ENCODE results near the gene CD40. TPM values are rescaled to one million over a fixed set of nuclear protein-coding genes. Genes with fewer than 3 reads are reported as not detected.
A peak's percentile ranks its signal among the peaks of the same experiment; 100 is the strongest.
"Not testable (repeated sequence)": the region's sequence is repeated elsewhere in the genome, so short reads cannot be mapped to it uniquely, and the experiment has no call there.

The CD40 gene
- total and polyA plus RNA-seq, 2 donors (not counting 1 experiment from before 2014, with no cell fraction given), result 1.5 to 2.3 TPM

DNA sequence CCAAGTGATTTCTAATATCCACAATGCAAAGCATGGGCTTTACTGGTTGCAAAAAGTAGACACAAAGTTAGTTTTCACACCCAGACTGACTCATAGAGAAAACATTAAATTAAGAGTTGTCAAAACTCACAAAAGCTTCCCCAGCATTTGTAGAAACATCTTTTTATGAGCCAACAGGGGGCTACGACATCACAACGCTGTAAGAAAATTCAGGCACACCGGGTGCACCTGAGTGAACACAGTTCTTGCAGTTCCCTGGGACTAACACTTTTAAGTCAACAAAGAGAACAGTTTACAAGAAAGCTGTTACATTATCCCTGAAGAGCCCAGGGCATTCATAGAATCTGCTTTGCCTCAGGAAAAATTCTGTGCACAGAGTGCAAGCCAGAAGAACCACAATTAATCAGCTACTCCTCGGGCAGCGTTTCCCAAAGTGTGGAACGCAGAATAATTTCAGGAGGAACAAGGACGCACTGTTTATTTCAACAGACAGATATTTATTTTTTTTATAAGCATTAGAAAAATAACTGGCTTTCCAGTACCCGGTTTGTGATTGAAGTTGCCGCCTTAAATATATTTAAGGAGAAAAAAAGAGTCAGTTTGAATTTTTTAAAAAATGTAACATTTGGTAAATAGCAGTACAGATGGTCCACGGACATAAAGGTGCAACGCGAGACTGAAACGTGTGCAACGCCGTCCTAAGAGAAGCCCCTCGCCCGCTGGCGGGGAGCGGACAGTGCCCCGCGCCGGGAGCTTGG is 29.5 kb upstream of the CD40 start:
- peak; percentile 12 to 33 for DNase-seq (ENCODE audit: low read depth in 2 of 2)
- peak overlapping the region; percentile 85 for H3K4me2 ChIP-seq (ENCODE audit: extremely low read depth, insufficient read depth, low read length)
- H3K27me3 ChIP-seq (ENCODE audit: control insufficient read depth, insufficient read depth, low read length), result no peaks in the 10 kb centered on the region
- peaks cover 3% of the 10 kb centered on the region for H3K4me1 ChIP-seq (ENCODE audit: control insufficient read depth, extremely low read depth, insufficient read depth, low read length)
- peak overlapping the region; percentile 96 for H3K27ac ChIP-seq (ENCODE audit: insufficient read depth, low read length)
- peak overlapping the region; percentile 71 to 89 (median 80) for H3K4me3 ChIP-seq (replicated peaks in 1 of 4; ENCODE audit: control extremely low read depth in 1 of 4, insufficient read depth in 1 of 4, low read depth in 3 of 4, low read length in 4 of 4)
- TF ChIP-seq, protein P1, sequence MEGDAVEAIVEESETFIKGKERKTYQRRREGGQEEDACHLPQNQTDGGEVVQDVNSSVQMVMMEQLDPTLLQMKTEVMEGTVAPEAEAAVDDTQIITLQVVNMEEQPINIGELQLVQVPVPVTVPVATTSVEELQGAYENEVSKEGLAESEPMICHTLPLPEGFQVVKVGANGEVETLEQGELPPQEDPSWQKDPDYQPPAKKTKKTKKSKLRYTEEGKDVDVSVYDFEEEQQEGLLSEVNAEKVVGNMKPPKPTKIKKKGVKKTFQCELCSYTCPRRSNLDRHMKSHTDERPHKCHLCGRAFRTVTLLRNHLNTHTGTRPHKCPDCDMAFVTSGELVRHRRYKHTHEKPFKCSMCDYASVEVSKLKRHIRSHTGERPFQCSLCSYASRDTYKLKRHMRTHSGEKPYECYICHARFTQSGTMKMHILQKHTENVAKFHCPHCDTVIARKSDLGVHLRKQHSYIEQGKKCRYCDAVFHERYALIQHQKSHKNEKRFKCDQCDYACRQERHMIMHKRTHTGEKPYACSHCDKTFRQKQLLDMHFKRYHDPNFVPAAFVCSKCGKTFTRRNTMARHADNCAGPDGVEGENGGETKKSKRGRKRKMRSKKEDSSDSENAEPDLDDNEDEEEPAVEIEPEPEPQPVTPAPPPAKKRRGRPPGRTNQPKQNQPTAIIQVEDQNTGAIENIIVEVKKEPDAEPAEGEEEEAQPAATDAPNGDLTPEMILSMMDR (conservative IDR thresholded peaks at IDR 0.05 in 1 of 2, IDR thresholded peaks at IDR 0.05 in 1 of 2; ENCODE audit: low read depth in 1 of 2, low read length in 2 of 2), result no peak
- TF ChIP-seq EZH2 (IDR thresholded peaks at IDR 0.05; ENCODE audit: low read length, missing control alignments), result no peak
- no peak overlapping the region for H2AFZ ChIP-seq (ENCODE audit: low read length)
- no peaks in the 10 kb centered on the region for H3K36me3 ChIP-seq (ENCODE audit: control insufficient read depth, insufficient read depth, low read length)
- peaks cover 6% of the 10 kb centered on the region for H4K20me1 ChIP-seq (ENCODE audit: control insufficient read depth, extremely low read depth, insufficient read depth, low read length)
- peak overlapping the region; percentile 99 for H3K9ac ChIP-seq (ENCODE audit: insufficient read depth, low read length)
- H3K9me3 ChIP-seq (ENCODE audit: control insufficient read depth, insufficient read depth, low read depth, low read length), result no peaks in the 10 kb centered on the region
- H3K79me2 ChIP-seq (ENCODE audit: control insufficient read depth, insufficient read depth, low read length), result peaks cover 57% of the 10 kb centered on the region

DNA sequence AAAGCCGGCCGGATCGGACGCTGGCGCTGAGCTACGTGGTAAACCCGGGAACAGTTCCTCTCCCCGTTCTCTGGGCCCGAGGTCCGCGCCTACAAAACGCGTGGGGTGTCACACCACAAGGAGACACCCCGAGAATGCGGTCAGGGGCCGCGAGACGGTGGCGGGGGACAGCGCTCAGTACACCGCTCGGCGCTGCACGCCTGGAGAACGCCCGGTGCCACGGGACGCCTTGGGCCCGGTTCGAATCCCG is 29.0 kb upstream of the CD40 start:
- H3K27ac ChIP-seq (ENCODE audit: insufficient read depth, low read length), result peak overlapping the region; percentile 96
- H3K4me2 ChIP-seq (ENCODE audit: extremely low read depth, insufficient read depth, low read length), result peak overlapping the region; percentile 85
- H3K27me3 ChIP-seq (ENCODE audit: control insufficient read depth, insufficient read depth, low read length), result no peaks in the 10 kb centered on the region
- peak overlapping the region; percentile 62 for H2AFZ ChIP-seq (ENCODE audit: low read length)
- peak overlapping the region; percentile 99 for H3K9ac ChIP-seq (ENCODE audit: insufficient read depth, low read length)
- H3K36me3 ChIP-seq (ENCODE audit: control insufficient read depth, insufficient read depth, low read length), result no peaks in the 10 kb centered on the region
- peaks cover 4% of the 10 kb centered on the region for H4K20me1 ChIP-seq (ENCODE audit: control insufficient read depth, extremely low read depth, insufficient read depth, low read length)
- no peaks in the 10 kb centered on the region for H3K9me3 ChIP-seq (ENCODE audit: control insufficient read depth, insufficient read depth, low read depth, low read length)
- H3K79me2 ChIP-seq (ENCODE audit: control insufficient read depth, insufficient read depth, low read length), result peaks cover 52% of the 10 kb centered on the region
- TF ChIP-seq EZH2 (IDR thresholded peaks at IDR 0.05; ENCODE audit: low read length, missing control alignments), result no peak
- TF ChIP-seq, protein P1 (conservative IDR thresholded peaks at IDR 0.05 in 1 of 2, IDR thresholded peaks at IDR 0.05 in 1 of 2; ENCODE audit: low read depth in 1 of 2, low read length in 2 of 2), result no peak
- peaks cover 3% of the 10 kb centered on the region for H3K4me1 ChIP-seq (ENCODE audit: control insufficient read depth, extremely low read depth, insufficient read depth, low read length)
- peak overlapping the region; percentile 71 to 89 (median 80) for H3K4me3 ChIP-seq (replicated peaks in 1 of 4; ENCODE audit: control extremely low read depth in 1 of 4, insufficient read depth in 1 of 4, low read depth in 3 of 4, low read length in 4 of 4)
- peak in 1 of 2 donors; percentile 38 for DNase-seq (ENCODE audit: low read depth in 2 of 2)

- no peaks in the 10 kb centered on the region for H3K9me3 ChIP-seq (ENCODE audit: control insufficient read depth, insufficient read depth, low read depth, low read length)
- H3K4me3 ChIP-seq (replicated peaks in 1 of 4; ENCODE audit: control extremely low read depth in 1 of 4, insufficient read depth in 1 of 4, low read depth in 3 of 4, low read length in 4 of 4), result peak within 1 kb of the TSS; percentile 71 to 89 (median 80)
- H3K36me3 ChIP-seq (ENCODE audit: control insufficient read depth, insufficient read depth, low read length), result no peaks in the 10 kb centered on the region
- no peaks in the 10 kb centered on the region for H4K20me1 ChIP-seq (ENCODE audit: control insufficient read depth, extremely low read depth, insufficient read depth, low read length)
- peaks cover 3% of the 10 kb centered on the region for H3K4me1 ChIP-seq (ENCODE audit: control insufficient read depth, extremely low read depth, insufficient read depth, low read length)
- TF ChIP-seq EZH2 (IDR thresholded peaks at IDR 0.05; ENCODE audit: low read length, missing control alignments), result no peak
- TF ChIP-seq, protein P1 (conservative IDR thresholded peaks at IDR 0.05 in 1 of 2, IDR thresholded peaks at IDR 0.05 in 1 of 2; ENCODE audit: low read depth in 1 of 2, low read length in 2 of 2), result peak in 1 of 2 donors; percentile 30
- H3K9ac ChIP-seq (ENCODE audit: insufficient read depth, low read length), result peak within 1 kb of the TSS; percentile 99
- H3K27ac ChIP-seq (ENCODE audit: insufficient read depth, low read length), result peak within 1 kb of the TSS; percentile 96
- peak within 1 kb of the TSS; percentile 62 for H2AFZ ChIP-seq (ENCODE audit: low read length)
- no peaks in the 10 kb centered on the region for H3K27me3 ChIP-seq (ENCODE audit: control insufficient read depth, insufficient read depth, low read length)
- H3K79me2 ChIP-seq (ENCODE audit: control insufficient read depth, insufficient read depth, low read length), result peaks cover 46% of the 10 kb centered on the region
- peak; percentile 96 to 99 for DNase-seq (ENCODE audit: low read depth in 2 of 2)
- peak within 1 kb of the TSS; percentile 85 for H3K4me2 ChIP-seq (ENCODE audit: extremely low read depth, insufficient read depth, low read length)
Observed at GRCh38 chr20:46089417-46090388, 28.4 kb upstream of the CD40 start, which contains the start of gene NCOA5. NCOA5 (minus strand) TSS chr20:46089962; CDS start chr20:46079424, 10,538 bp downstream.

- H3K4me2 ChIP-seq (ENCODE audit: extremely low read depth, insufficient read depth, low read length); H3K4me3 ChIP-seq (replicated peaks in 1 of 4; ENCODE audit: control extremely low read depth in 1 of 4, insufficient read depth in 1 of 4, low read depth in 3 of 4, low read length in 4 of 4); H3K9me3 ChIP-seq (ENCODE audit: control insufficient read depth, insufficient read depth, low read depth, low read length); H2AFZ ChIP-seq (ENCODE audit: low read length); H3K27me3 ChIP-seq (ENCODE audit: control insufficient read depth, insufficient read depth, low read length); H3K36me3 ChIP-seq (ENCODE audit: control insufficient read depth, insufficient read depth, low read length); H3K4me1 ChIP-seq (ENCODE audit: control insufficient read depth, extremely low read depth, insufficient read depth, low read length); H3K9ac ChIP-seq (ENCODE audit: insufficient read depth, low read length); DNase-seq (ENCODE audit: low read depth in 2 of 2); H3K27ac ChIP-seq (ENCODE audit: insufficient read depth, low read length); H4K20me1 ChIP-seq (ENCODE audit: control insufficient read depth, extremely low read depth, insufficient read depth, low read length): not testable (repeated sequence)
- H3K79me2 ChIP-seq (ENCODE audit: control insufficient read depth, insufficient read depth, low read length), result peaks cover 24% of the 10 kb centered on the region
Observed at GRCh38 chr20:46091622-46092535, 26.2 kb upstream of the CD40 start.
